HepG2 (cell line): ENCODE measurements around the gene ARVCF. TPM values are rescaled to one million over a fixed set of nuclear protein-coding genes. Genes with fewer than 3 reads are reported as not detected.

ENCODE experiments used
- DNMT1 ChIP-seq: sonication (generic); formaldehyde crosslinking; IDR thresholded peaks from 2 replicates; pipeline ENCODE4 v1.5.1; 2020; ENCODE audit warnings: mild to moderate bottlenecking, missing genetic modification reagents
- FOXC1 ChIP-seq: sonication (generic); formaldehyde crosslinking; IDR thresholded peaks from 2 replicates; pipeline ENCODE4 v1.8.0; 2022; ENCODE audit warnings: mild to moderate bottlenecking, missing genetic modification reagents, borderline replicate concordance
- MED13 ChIP-seq: sonication (generic); formaldehyde crosslinking; IDR thresholded peaks from 2 replicates; pipeline ENCODE4 v1.5.0; 2020; ENCODE audit warnings: missing genetic modification reagents
- SAFB2 ChIP-seq: sonication (generic); formaldehyde crosslinking; IDR thresholded peaks from 2 replicates; pipeline ENCODE4 v1.5.1; 2020; ENCODE audit warnings: missing genetic modification reagents, low read depth, mild to moderate bottlenecking, borderline replicate concordance
- ZNF296 ChIP-seq: sonication (generic); formaldehyde crosslinking; conservative IDR thresholded peaks from 2 replicates; pipeline ENCODE4 v1.5.0; 2020; ENCODE audit warnings: mild to moderate bottlenecking, missing genetic modification reagents
- ZNF383 ChIP-seq: sonication (generic); formaldehyde crosslinking; IDR thresholded peaks from 2 replicates; pipeline ENCODE4 v1.4.0; 2020; ENCODE audit warnings: missing genetic modification reagents, mild to moderate bottlenecking, borderline replicate concordance
- ZNF432 ChIP-seq: sonication (generic); formaldehyde crosslinking; IDR thresholded peaks from 2 replicates; pipeline ENCODE4 v1.5.0; 2020; ENCODE audit warnings: missing genetic modification reagents, mild to moderate bottlenecking, borderline replicate concordance
- ZNF577 ChIP-seq: sonication (generic); formaldehyde crosslinking; IDR thresholded peaks from 2 replicates; pipeline ENCODE4 v1.4.0; 2020; ENCODE audit warnings: mild to moderate bottlenecking, low read depth, missing genetic modification reagents, borderline replicate concordance
- ZNF589 ChIP-seq: sonication (generic); formaldehyde crosslinking; conservative IDR thresholded peaks from 2 replicates; pipeline ENCODE4 v1.8.0; 2022; ENCODE audit warnings: mild to moderate bottlenecking, moderate library complexity, missing genetic modification reagents
- ZNF746 ChIP-seq: sonication (generic); formaldehyde crosslinking; IDR thresholded peaks from 2 replicates; pipeline ENCODE4 v1.8.0; 2022; ENCODE audit warnings: mild to moderate bottlenecking, missing genetic modification reagents
- ZNF761 ChIP-seq: sonication (generic); formaldehyde crosslinking; conservative IDR thresholded peaks from 2 replicates; pipeline ENCODE4 v1.4.0; 2020; ENCODE audit warnings: mild to moderate bottlenecking, missing genetic modification reagents
- ZNF816 ChIP-seq: sonication (generic); formaldehyde crosslinking; IDR thresholded peaks from 2 replicates; pipeline ENCODE4 v1.8.0; 2022; ENCODE audit warnings: missing genetic modification reagents, mild to moderate bottlenecking, borderline replicate concordance
- polyA plus RNA-seq, 8 experiments: library from polyadenylated mRNA; depleted of rRNA in 3 of 8; stranded (reverse) in 7 of 8; unstranded in 1 of 8; fragments of >200 nt; fragmentation: Illumina TruSeq in 4 of 8; extraction: Trizol in 4 of 8; gene quantifications; 2 replicates each; pipeline versions ENCODE4 v1.2.1 to v1.2.3, GENCODE V29; 2011 to 2016; ENCODE audit warnings: low read depth in 4 of 8, missing spikeins in 1 of 8, mixed read lengths in 1 of 8; ENCODE audit not compliant: insufficient read depth in 1 of 8
- total RNA-seq, 5 experiments: library from RNA; depleted of rRNA; stranded (reverse); fragments of >200 nt; fragmentation: Illumina TruSeq; extraction: Trizol; gene quantifications; 2 replicates each; pipeline ENCODE4 v1.2.3, GENCODE V29; 2016; ENCODE audit warnings: low read depth in 1 of 5
- TF ChIP-seq, protein P1 (sequence below), 2 experiments: sonication (generic) in 1 of 2; formaldehyde crosslinking in 1 of 2; IDR thresholded peaks; 2 replicates each; pipeline versions ENCODE4 v1.5.1 to v1.6.1; 2011 to 2020; ENCODE audit warnings: borderline replicate concordance in 1 of 2, low read depth in 1 of 2, low read length in 1 of 2, mild to moderate bottlenecking in 1 of 2, missing genetic modification reagents in 1 of 2, moderate library complexity in 1 of 2
- TF ChIP-seq, protein P2 (sequence below): sonication (generic); formaldehyde crosslinking; IDR thresholded peaks from 2 replicates; pipeline ENCODE4 v1.5.0; 2020; ENCODE audit warnings: mild to moderate bottlenecking, low read depth, missing genetic modification reagents, borderline replicate concordance
- TF ChIP-seq, protein P3 (sequence below): IDR thresholded peaks from 2 replicates; pipeline ENCODE4 v1.6.1; 2016
- TF ChIP-seq, protein P4 (sequence below): sonication (generic); formaldehyde crosslinking; IDR thresholded peaks from 2 replicates; pipeline ENCODE4 v1.5.1; 2020; ENCODE audit warnings: mild to moderate bottlenecking, missing genetic modification reagents, moderate library complexity
- TF ChIP-seq, protein P5 (sequence below): sonication (generic); formaldehyde crosslinking; IDR thresholded peaks from 2 replicates; pipeline ENCODE4 v1.4.0; 2020; ENCODE audit warnings: missing genetic modification reagents, borderline replicate concordance
- TF ChIP-seq, protein P6 (sequence below): sonication (generic); formaldehyde crosslinking; IDR thresholded peaks from 2 replicates; pipeline ENCODE4 v1.4.0; 2020; ENCODE audit warnings: mild to moderate bottlenecking, missing genetic modification reagents

ARVCF gene
- total and polyA plus RNA-seq, 2 of the 13 experiments (the other 11 are each of a cell fraction or from before 2014, with no cell fraction given), result 16.4 to 17.7 TPM

DNA sequence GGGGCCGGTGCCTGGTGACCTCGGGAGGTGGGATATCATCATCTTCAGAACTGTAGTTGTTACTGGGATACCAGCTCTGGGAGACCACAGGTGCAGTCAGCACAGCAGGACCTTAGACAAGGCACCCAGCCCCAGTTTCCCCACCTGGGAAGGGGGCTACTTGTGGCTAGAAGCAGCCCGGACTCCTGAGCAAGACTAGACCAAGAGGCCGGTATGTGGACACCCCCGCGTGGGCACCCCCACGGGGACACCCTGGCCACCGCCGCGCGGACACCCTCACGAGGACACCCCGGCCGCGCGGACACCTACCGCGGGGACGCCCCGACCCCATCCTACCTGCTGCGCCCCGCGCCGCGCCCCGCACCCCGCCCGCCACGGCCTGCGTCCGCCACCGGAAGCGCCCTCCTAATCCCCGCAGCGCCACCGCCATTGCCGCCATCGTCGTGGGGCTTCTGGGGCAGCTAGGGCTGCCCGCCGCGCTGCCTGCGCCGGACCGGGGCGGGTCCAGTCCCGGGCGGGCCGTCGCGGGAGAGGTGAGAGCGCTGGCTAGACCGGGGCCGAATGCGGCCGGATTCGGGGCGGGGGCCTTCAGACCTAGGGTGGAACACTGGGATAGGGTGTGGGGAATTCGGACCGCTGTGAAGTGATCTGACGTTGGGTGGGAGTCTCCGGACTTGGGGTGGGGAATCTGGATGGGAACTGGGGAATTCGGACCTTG, 75.1 kb downstream of the ARVCF start, which contains the start of the genes COMT and TXNRD2 (continued):
- TF ChIP-seq, protein P1, sequence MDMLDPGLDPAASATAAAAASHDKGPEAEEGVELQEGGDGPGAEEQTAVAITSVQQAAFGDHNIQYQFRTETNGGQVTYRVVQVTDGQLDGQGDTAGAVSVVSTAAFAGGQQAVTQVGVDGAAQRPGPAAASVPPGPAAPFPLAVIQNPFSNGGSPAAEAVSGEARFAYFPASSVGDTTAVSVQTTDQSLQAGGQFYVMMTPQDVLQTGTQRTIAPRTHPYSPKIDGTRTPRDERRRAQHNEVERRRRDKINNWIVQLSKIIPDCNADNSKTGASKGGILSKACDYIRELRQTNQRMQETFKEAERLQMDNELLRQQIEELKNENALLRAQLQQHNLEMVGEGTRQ (IDR thresholded peaks at IDR 0.05; ENCODE audit: low read depth, low read length), result no peak
- TF ChIP-seq, protein P1 (CRISPR knock-in tag; IDR thresholded peaks at IDR 0.05; ENCODE audit: borderline replicate concordance), result no peak
- TF ChIP-seq FOXC1, result no peak
- TF ChIP-seq ZNF761, result 0 out of 2 replicates have a peak, but pooled peaks have one; percentile 0
- TF ChIP-seq ZNF432 (CRISPR knock-in tag), result no peak
- no peak for TF ChIP-seq ZNF577 (CRISPR knock-in tag)
- no peak; the same call in 1 of the 2 replicates for TF ChIP-seq DNMT1
- TF ChIP-seq, protein P2, sequence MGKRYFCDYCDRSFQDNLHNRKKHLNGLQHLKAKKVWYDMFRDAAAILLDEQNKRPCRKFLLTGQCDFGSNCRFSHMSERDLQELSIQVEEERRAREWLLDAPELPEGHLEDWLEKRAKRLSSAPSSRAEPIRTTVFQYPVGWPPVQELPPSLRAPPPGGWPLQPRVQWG (CRISPR knock-in tag), result no peak
- TF ChIP-seq, protein P3, sequence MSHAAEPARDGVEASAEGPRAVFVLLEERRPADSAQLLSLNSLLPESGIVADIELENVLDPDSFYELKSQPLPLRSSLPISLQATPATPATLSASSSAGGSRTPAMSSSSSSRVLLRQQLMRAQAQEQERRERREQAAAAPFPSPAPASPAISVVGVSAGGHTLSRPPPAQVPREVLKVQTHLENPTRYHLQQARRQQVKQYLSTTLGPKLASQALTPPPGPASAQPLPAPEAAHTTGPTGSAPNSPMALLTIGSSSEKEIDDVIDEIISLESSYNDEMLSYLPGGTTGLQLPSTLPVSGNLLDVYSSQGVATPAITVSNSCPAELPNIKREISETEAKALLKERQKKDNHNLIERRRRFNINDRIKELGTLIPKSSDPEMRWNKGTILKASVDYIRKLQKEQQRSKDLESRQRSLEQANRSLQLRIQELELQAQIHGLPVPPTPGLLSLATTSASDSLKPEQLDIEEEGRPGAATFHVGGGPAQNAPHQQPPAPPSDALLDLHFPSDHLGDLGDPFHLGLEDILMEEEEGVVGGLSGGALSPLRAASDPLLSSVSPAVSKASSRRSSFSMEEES, result no peak
- TF ChIP-seq, protein P4, sequence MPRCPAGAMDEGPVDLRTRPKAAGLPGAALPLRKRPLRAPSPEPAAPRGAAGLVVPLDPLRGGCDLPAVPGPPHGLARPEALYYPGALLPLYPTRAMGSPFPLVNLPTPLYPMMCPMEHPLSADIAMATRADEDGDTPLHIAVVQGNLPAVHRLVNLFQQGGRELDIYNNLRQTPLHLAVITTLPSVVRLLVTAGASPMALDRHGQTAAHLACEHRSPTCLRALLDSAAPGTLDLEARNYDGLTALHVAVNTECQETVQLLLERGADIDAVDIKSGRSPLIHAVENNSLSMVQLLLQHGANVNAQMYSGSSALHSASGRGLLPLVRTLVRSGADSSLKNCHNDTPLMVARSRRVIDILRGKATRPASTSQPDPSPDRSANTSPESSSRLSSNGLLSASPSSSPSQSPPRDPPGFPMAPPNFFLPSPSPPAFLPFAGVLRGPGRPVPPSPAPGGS (CRISPR knock-in tag), result peak; percentile 78
- TF ChIP-seq SAFB2 (CRISPR knock-in tag), result no peak; the same call in 1 of the 2 replicates
- TF ChIP-seq MED13 (CRISPR knock-in tag), result no peak
- TF ChIP-seq ZNF816, result no peak
- TF ChIP-seq, protein P5, sequence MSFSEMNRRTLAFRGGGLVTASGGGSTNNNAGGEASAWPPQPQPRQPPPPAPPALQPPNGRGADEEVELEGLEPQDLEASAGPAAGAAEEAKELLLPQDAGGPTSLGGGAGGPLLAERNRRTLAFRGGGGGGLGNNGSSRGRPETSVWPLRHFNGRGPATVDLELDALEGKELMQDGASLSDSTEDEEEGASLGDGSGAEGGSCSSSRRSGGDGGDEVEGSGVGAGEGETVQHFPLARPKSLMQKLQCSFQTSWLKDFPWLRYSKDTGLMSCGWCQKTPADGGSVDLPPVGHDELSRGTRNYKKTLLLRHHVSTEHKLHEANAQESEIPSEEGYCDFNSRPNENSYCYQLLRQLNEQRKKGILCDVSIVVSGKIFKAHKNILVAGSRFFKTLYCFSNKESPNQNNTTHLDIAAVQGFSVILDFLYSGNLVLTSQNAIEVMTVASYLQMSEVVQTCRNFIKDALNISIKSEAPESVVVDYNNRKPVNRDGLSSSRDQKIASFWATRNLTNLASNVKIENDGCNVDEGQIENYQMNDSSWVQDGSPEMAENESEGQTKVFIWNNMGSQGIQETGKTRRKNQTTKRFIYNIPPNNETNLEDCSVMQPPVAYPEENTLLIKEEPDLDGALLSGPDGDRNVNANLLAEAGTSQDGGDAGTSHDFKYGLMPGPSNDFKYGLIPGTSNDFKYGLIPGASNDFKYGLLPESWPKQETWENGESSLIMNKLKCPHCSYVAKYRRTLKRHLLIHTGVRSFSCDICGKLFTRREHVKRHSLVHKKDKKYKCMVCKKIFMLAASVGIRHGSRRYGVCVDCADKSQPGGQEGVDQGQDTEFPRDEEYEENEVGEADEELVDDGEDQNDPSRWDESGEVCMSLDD (CRISPR knock-in tag), result no peak; the same call in 1 of the 2 replicates
- TF ChIP-seq ZNF383 (CRISPR knock-in tag), result no peak
- TF ChIP-seq ZNF589 (CRISPR knock-in tag), result no peak
- TF ChIP-seq ZNF746 (CRISPR knock-in tag), result no peak
- TF ChIP-seq, protein P6, sequence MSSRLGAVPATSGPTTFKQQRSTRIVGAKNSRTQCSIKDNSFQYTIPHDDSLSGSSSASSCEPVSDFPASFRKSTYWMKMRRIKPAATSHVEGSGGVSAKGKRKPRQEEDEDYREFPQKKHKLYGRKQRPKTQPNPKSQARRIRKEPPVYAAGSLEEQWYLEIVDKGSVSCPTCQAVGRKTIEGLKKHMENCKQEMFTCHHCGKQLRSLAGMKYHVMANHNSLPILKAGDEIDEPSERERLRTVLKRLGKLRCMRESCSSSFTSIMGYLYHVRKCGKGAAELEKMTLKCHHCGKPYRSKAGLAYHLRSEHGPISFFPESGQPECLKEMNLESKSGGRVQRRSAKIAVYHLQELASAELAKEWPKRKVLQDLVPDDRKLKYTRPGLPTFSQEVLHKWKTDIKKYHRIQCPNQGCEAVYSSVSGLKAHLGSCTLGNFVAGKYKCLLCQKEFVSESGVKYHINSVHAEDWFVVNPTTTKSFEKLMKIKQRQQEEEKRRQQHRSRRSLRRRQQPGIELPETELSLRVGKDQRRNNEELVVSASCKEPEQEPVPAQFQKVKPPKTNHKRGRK (CRISPR knock-in tag), result no peak
- TF ChIP-seq ZNF296 (CRISPR knock-in tag), result no peak; the same call in 1 of the 2 replicates
